ENCODE results near the gene FUT8.

FUT8 gene

DNA sequence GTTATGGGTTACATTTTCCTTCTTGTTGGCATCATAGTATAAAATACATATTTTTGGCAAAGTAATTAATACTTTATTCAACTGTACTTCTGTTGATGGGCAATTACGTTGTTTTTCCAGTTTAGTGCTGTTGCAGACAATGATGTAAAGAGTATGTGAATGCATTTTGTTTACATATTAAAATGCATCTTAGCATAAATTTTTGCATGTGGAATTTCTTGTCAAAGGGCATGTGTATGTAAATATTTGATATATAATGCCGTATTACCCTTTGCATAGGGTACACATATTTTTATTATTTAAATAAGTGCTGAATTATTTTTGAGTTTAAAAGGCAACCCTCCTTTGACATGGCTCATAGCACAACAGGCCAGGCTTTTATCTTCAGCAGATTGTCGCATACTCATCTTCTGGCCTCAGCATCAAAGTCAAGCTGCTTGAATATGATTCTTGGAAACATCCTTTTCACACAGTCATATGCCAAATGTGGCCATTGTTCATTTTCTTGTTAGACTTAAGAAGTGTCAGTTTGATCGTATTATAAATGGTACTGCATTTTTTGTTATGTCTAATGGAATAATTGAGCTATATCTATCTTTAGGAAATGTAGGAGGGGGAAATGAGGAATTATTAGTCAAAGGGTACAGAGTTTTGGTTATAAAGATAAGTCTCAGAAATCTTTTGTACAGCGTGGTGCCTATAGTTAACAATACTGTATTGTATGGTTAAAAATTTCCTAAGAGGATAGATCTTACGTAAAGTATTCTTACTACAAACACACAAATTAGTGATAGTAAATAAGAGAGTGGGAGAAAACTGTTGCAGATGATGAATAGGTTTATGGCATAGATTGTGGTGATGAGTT lies 138.5 kb downstream of the FUT8 start:
- Mint-ChIP-seq H3K27me3 (ENCODE audit: low read depth) (no peaks in the 10 kb centered on the region), H3K27ac (no peak overlapping the region), H3K4me1 (ENCODE audit: low read depth) (peaks cover 10% of the 10 kb centered on the region)

DNA sequence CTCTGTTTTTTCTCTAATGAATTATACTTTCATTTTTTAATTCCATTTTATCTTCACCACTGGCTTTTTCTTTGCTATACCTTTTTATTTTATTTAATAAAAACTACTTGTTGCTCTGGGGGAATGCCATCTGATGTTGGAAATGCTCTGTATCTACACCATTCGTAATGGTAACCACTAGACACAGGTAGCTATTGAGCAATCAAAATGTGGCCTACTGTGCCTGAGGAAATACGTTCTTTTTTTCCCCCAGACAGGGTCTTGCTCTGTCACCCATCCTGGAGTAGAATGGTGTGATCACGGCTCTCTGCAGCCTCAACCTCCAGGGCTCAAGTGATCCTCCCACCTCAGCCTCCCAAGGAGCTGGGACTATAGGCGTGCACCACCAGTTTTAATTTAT lies 140.2 kb downstream of the FUT8 start:
- H3K4me3 Mint-ChIP-seq: no peak overlapping the region
- DNase-seq (ENCODE audit: low spot score): no peak
- H3K4me1 Mint-ChIP-seq (ENCODE audit: low read depth): peaks cover 10% of the 10 kb centered on the region
- H3K27me3 Mint-ChIP-seq (ENCODE audit: low read depth): no peaks in the 10 kb centered on the region
- H3K9me3 Mint-ChIP-seq: no peaks in the 10 kb centered on the region
- peaks cover 3% of the 10 kb centered on the region for H3K36me3 Mint-ChIP-seq (ENCODE audit: low read depth)
- no peak overlapping the region for H3K27ac Mint-ChIP-seq

More for the DNA sequence above, 138.5 kb downstream of the FUT8 start:
- peaks cover 7% of the 10 kb centered on the region for H3K36me3 Mint-ChIP-seq (ENCODE audit: low read depth)
- H3K4me3 Mint-ChIP-seq: no peak overlapping the region
- no peaks in the 10 kb centered on the region for H3K9me3 Mint-ChIP-seq
- DNase-seq (ENCODE audit: low spot score): no peak

DNA sequence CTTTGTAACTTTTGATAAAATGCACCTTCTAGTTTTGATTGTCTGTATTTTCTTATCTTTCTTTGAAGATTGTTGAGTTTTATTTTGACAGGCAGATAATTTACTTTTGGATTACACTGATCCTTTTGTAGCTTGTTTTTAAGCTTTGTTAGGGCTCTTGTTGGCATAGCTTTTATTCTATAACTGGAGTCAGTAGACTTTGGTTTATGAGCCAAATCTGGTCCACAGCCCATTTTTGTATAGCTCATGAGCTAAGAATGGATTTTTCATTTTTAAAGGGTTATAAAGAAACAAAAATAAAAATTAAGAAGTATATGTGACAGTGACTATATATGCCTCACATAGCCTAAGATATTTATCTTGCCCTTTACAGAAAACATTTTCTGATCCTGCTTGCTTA lies 142.3 kb downstream of the FUT8 start:
- H3K36me3 Mint-ChIP-seq (ENCODE audit: low read depth): no peaks in the 10 kb centered on the region
- peaks cover 9% of the 10 kb centered on the region for H3K4me1 Mint-ChIP-seq (ENCODE audit: low read depth)
- no peak overlapping the region for H3K27ac Mint-ChIP-seq
- no peak overlapping the region for H3K4me3 Mint-ChIP-seq
- no peak for DNase-seq (ENCODE audit: low spot score)
- no peaks in the 10 kb centered on the region for H3K9me3 Mint-ChIP-seq
- no peaks in the 10 kb centered on the region for H3K27me3 Mint-ChIP-seq (ENCODE audit: low read depth)

DNA sequence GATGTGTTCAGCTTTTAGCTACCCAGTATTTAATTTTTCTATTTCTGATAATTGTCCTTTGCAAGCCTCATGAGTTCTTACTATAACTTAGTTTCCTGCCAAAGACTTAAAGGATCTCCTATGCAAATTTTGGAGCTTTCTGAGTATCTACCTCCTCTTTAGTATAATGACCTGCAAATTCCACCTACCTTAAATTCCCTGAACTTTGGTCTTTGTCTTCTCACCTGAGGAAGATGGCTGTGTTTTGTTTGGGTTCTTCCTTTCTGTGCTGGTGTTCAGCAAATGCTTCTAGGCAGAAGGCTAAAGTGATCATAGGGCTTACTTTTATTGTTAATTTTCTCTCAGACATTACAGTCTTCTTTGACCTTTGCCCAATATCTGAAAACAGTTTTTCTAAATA lies 142.8 kb downstream of the FUT8 start:
- no peak overlapping the region for H3K4me3 Mint-ChIP-seq
- no peaks in the 10 kb centered on the region for H3K36me3 Mint-ChIP-seq (ENCODE audit: low read depth)
- H3K9me3 Mint-ChIP-seq: no peaks in the 10 kb centered on the region
- H3K4me1 Mint-ChIP-seq (ENCODE audit: low read depth): peaks cover 7% of the 10 kb centered on the region
- H3K27me3 Mint-ChIP-seq (ENCODE audit: low read depth): no peaks in the 10 kb centered on the region
- no peak overlapping the region for H3K27ac Mint-ChIP-seq
- no peak for DNase-seq (ENCODE audit: low spot score)

DNA sequence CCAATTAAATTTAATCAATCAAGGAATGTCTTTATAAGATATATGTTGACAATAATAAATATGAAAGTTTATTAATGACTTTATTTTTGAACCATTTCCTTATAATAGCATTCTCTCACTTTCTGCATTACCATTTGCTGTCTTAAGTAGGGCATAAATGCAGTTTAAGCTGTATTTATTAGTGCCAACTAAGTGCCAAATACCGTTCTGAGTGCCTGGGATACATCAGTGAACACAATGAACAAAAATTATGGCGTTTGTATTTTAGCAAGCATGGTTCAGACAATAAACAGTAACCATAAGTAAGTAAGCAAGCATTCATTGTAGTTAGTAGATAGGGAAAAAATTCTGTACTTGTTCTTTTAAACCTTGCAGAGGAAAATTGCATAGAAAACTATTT lies 145.8 kb downstream of the FUT8 start:
- peaks cover 19% of the 10 kb centered on the region for H3K36me3 Mint-ChIP-seq (ENCODE audit: low read depth)
- H3K27me3 Mint-ChIP-seq (ENCODE audit: low read depth): no peaks in the 10 kb centered on the region
- no peak for DNase-seq (ENCODE audit: low spot score)
- H3K4me1 Mint-ChIP-seq (ENCODE audit: low read depth): peaks cover 8% of the 10 kb centered on the region
- H3K9me3 Mint-ChIP-seq: no peaks in the 10 kb centered on the region
- no peak overlapping the region for H3K4me3 Mint-ChIP-seq
- no peak overlapping the region for H3K27ac Mint-ChIP-seq

DNA sequence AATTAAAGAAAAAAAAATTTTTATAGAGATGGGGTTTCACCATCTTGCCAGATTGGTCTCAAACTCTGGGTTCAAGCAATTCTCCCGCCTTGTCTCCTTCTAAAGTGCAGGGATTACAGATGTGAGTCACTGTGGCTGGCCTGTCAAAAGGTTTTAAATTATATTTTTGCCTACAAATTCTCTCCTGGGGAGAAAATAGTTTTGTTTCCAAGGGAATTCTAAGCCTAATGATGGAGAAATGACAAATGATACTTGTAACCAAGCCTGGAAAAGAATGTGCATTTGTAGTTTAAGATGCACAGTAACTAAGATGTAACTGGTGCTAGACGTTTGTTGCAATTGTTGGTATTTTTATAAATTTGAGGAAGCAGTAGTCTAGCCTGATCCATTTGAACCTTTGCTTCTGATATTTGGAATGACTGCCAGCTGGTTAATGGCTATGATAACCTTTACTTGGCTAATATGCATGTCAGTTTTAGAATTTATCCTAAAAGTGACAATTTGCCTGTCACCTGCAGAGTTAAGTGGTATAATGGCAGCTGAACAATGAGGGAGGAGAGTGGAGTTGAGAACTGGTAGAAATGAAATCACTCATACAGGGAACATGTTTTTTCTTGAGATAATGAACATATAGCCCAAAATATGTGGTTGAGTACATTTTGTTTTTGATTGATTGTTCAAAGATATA lies 148.0 kb downstream of the FUT8 start:
- no peak overlapping the region for H3K27ac Mint-ChIP-seq
- no peak overlapping the region for H3K4me3 Mint-ChIP-seq
- H3K36me3 Mint-ChIP-seq (ENCODE audit: low read depth): peaks cover 36% of the 10 kb centered on the region
- H3K4me1 Mint-ChIP-seq (ENCODE audit: low read depth): peaks cover 16% of the 10 kb centered on the region
- DNase-seq (ENCODE audit: low spot score): no peak
- no peaks in the 10 kb centered on the region for H3K27me3 Mint-ChIP-seq (ENCODE audit: low read depth)
- peaks cover 7% of the 10 kb centered on the region for H3K9me3 Mint-ChIP-seq

DNA sequence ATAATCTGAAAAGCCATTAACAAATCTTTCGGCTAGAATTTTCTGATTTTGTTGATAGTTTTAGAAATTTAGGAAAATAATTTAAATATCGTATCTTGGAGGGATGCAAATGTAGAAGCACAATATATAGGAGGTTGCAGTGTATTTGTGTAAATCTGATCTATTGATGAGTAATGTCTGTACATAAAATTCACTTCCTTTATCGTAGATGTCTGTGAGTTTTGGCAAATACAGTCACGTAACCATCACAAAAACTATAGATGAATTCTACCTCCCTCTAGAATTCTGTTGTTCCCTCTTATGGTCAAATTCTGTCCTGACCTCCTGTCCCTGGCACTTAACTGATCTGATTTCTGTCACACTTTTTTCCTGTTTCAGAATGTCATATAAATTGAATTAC lies 151.8 kb downstream of the FUT8 start:
- peaks cover 24% of the 10 kb centered on the region for H3K4me1 Mint-ChIP-seq (ENCODE audit: low read depth)
- no peaks in the 10 kb centered on the region for H3K27me3 Mint-ChIP-seq (ENCODE audit: low read depth)
- H3K9me3 Mint-ChIP-seq: peaks cover 7% of the 10 kb centered on the region
- peaks cover 56% of the 10 kb centered on the region for H3K36me3 Mint-ChIP-seq (ENCODE audit: low read depth)
- DNase-seq (ENCODE audit: low spot score): no peak
- no peak overlapping the region for H3K27ac Mint-ChIP-seq
- no peak overlapping the region for H3K4me3 Mint-ChIP-seq

DNA sequence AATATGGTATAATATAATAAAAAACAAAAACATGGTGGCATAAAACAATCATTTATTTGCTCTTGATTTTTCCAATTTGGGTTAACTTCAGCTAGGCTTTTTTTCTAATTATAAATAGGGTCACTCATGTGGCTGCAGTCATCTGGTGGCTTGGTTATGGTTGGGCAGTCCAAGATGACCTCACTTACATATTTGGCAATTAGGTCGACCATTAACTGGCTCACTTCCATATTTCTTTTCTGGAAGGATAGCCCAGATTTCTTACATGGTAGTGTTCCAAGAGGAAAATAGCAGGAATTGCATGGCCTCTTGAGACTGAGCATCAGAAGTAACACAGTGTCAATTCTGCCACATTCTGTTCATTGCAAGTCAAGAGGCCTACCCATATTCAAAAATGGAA lies 153.4 kb downstream of the FUT8 start:
- DNase-seq (ENCODE audit: low spot score): no peak
- Mint-ChIP-seq H3K36me3 (ENCODE audit: low read depth) (peaks cover 64% of the 10 kb centered on the region), H3K4me1 (ENCODE audit: low read depth) (peaks cover 24% of the 10 kb centered on the region), H3K27me3 (ENCODE audit: low read depth) (no peaks in the 10 kb centered on the region), H3K4me3 (no peak overlapping the region), H3K27ac (no peak overlapping the region), H3K9me3 (peaks cover 7% of the 10 kb centered on the region)

DNA sequence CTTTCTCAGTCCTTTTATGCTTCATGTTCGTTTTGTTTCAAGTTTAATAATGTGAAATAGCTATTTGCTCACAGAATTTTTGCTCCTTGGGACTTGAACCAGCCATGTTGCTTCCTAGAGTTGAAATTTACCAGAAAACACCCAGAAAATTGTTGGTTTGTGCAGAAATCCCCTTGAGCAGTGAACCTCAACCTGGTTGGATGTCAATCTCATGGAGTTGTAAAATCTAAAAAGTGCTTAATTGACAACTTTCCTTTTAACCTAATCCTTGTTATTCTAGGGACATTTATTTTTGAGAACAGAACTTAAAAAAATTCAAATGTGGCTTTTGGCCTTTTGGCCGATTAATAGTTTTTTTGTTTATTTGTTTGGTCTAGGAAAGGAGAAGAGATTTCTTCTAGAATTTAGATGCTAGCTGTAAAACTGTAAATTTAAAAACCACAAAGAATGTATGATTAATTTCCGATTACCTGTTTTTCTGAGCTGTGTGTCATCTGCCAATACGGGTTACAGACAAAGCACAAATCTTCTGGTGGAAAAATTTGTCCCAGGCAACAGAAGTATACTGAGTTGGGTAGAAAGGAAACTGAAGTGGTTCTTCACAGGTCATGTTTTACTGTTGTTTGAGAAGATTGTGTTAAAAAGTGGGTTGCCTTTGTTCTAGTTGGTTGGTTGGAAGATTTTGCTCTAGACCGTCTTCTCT lies 154.4 kb downstream of the FUT8 start:
- no peak for DNase-seq (ENCODE audit: low spot score)
- Mint-ChIP-seq H3K27ac (peak overlapping the region; percentile 3), H3K36me3 (ENCODE audit: low read depth) (peaks cover 66% of the 10 kb centered on the region), H3K9me3 (peaks cover 7% of the 10 kb centered on the region), H3K4me3 (no peak overlapping the region), H3K4me1 (ENCODE audit: low read depth) (peaks cover 24% of the 10 kb centered on the region), H3K27me3 (ENCODE audit: low read depth) (no peaks in the 10 kb centered on the region)

DNA sequence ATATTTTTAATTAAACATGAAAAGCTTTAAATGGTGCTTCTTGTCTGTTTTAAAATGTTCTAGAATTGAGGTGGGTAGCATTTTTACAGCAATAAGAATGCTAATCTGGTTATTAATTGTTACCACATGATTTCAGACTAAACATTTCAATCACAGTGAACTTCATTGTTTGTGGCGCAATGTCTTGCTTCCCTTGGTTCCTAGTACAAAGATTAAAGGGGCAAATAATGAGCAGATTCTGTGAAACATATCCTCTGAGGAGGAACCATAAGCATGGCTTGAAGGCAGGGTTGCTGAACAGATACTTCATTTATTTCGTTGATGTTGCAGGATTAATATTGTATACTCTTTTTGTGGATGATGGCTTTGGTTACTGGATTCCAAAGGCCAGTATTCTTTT lies 162.1 kb downstream of the FUT8 start:
- Mint-ChIP-seq H3K27ac (no peak overlapping the region), H3K4me1 (ENCODE audit: low read depth) (peaks cover 7% of the 10 kb centered on the region)

DNA sequence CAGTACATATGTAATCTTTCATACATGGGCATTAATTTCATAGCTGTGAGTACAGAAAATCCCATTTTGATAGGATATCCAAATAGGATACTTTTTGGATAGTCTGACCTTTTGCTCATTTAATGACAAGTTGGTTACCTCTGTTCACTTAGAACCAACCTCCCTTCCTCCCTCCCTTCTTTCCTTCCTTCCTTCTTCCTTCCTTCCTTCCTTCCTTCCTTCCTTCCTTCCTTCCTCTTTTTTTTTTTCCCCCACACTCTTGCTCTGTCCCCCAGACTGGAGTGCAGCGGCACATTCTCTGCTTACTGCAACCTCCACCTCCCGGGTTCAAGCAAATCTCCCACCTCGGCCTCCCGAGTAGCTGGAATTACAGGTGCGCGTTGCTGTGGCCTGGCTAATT lies 162.9 kb downstream of the FUT8 start:
- Mint-ChIP-seq H3K9me3 (no peaks in the 10 kb centered on the region), H3K4me3 (no peak overlapping the region), H3K4me1 (ENCODE audit: low read depth) (peaks cover 4% of the 10 kb centered on the region), H3K27ac (no peak overlapping the region), H3K27me3 (ENCODE audit: low read depth) (no peaks in the 10 kb centered on the region), H3K36me3 (ENCODE audit: low read depth) (peaks cover 31% of the 10 kb centered on the region)
- no peak for DNase-seq (ENCODE audit: low spot score)

More for the DNA sequence above, 162.1 kb downstream of the FUT8 start:
- Mint-ChIP-seq H3K4me3 (no peak overlapping the region), H3K36me3 (ENCODE audit: low read depth) (peaks cover 36% of the 10 kb centered on the region), H3K27me3 (ENCODE audit: low read depth) (no peaks in the 10 kb centered on the region), H3K9me3 (no peaks in the 10 kb centered on the region)
- DNase-seq (ENCODE audit: low spot score): no peak

DNA sequence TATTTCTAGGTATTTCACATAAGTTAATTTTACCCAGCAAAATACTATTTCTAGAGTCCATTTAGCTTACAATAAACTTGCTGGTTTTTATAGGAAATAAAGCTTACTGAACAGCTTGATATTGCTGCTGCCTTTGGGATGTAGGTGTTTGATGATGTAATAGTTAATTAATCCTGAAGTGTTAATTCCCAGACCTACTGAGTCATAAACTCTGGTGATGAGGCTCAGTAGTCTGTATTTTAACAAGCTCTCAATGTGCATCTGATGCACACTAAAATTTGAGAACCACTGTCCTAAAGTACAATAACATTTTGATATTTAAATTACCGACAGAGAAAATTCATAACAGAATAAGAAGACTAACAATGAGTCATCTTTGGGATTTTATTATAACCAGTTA lies 168.4 kb downstream of the FUT8 start:
- Mint-ChIP-seq H3K27ac (no peak overlapping the region), H3K9me3 (no peaks in the 10 kb centered on the region), H3K4me3 (no peak overlapping the region), H3K27me3 (ENCODE audit: low read depth) (no peaks in the 10 kb centered on the region), H3K4me1 (ENCODE audit: low read depth) (peaks cover 3% of the 10 kb centered on the region), H3K36me3 (ENCODE audit: low read depth) (peaks cover 5% of the 10 kb centered on the region)
- DNase-seq (ENCODE audit: low spot score): no peak

DNA sequence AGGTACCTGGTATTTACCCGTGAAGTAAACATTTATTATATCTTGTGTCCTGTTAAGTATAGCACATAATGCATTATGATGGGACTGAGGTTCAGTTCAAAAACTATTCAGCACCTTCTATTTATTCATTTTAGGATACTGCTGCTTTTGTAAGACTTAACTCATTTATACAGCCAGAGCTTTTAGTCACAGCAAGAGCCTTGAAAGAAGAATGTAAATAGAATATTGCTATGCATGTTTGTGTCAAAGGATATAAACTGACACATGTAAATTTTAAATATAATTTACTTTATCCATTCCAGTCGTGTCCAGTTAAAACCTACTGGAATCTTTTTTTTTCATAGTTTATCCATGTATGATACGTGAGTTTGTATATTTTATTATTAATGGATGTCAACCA lies 168.8 kb downstream of the FUT8 start:
- Mint-ChIP-seq H3K36me3 (ENCODE audit: low read depth) (peaks cover 3% of the 10 kb centered on the region), H3K27ac (no peak overlapping the region), H3K9me3 (no peaks in the 10 kb centered on the region), H3K4me3 (no peak overlapping the region), H3K27me3 (ENCODE audit: low read depth) (no peaks in the 10 kb centered on the region), H3K4me1 (ENCODE audit: low read depth) (no peaks in the 10 kb centered on the region)
- DNase-seq (ENCODE audit: low spot score): no peak

DNA sequence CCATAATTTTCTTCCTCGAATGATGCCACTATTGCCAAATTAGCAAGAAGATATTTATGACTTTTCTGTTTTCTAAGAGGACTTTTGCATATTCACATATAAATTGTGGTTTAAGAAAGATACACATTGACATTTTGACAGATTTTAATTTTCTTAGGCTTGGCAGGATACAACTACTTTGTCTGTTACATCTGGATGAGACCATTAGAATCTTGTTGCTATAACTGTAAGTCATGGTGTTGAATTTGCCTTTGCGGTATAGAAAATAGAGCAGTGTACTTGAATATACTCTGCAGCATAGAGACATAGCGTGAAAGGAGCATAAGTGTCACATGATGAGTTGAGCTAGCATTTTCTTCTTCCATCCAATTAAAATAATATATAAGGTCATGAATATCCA lies 169.3 kb downstream of the FUT8 start:
- no peak overlapping the region for H3K4me3 Mint-ChIP-seq
- H3K36me3 Mint-ChIP-seq (ENCODE audit: low read depth): peaks cover 3% of the 10 kb centered on the region
- no peaks in the 10 kb centered on the region for H3K9me3 Mint-ChIP-seq
- no peaks in the 10 kb centered on the region for H3K27me3 Mint-ChIP-seq (ENCODE audit: low read depth)
- no peaks in the 10 kb centered on the region for H3K4me1 Mint-ChIP-seq (ENCODE audit: low read depth)
- no peak for DNase-seq (ENCODE audit: low spot score)
- no peak overlapping the region for H3K27ac Mint-ChIP-seq

Measured in T-helper 2 cell treated with Interferon-gamma antibody and Interleukin-4, amounts not matched to agents 5 μg/mL and 100 μg/mL, for 36 hours (primary cell).